ENCODE results near the gene MRPS18B. TPM values are rescaled to one million over a fixed set of nuclear protein-coding genes. Genes with fewer than 3 reads are reported as not detected.
"Not testable (repeated sequence)": the region's sequence is repeated elsewhere in the genome, so short reads cannot be mapped to it uniquely, and the experiment has no call there.

The MRPS18B gene
- total RNA-seq, 2 donors from 2014 or later, result 63.6 to 69.2 TPM

DNA sequence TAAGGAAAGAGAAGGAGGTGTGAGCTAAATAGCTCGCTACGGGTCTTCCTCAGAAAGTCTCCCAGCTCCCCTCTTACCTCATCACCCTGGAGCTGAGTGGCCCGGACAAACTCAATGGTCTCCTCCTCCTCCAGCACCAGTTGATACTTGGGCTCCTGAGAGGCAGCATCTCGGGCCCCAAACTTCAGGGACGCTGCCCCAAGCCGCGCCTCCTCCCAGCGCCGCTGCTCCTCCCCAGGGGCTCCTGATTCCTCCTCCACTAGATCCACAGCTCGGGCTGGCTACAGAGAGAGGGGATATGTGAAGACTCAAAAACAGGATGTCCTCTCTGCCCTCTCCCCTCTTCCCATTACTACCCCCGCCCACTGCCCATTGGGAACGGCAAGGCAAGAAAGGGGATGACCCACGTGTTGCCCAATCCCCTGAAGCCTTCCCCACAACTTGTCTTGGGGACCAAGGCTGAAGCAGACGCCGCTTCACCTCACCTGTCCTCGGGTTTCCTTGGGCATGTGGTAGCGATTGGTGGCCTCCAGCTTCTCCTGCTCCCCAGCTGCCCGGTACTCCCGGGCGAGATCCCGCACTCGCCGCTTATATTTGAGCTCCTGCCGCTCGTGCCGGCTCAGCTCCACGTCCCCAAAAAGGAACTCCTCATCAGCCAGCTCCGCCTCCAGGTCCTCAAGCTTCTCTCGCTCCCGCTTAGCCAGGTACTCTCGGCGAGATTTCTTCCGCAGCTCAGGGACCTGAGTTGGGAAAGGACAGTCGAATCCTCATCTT is 47.5 kb downstream of the MRPS18B start:
- no peaks in the 10 kb centered on the region for H3K27me3 ChIP-seq (replicated peaks; ENCODE audit: insufficient read depth)
- DNase-seq (ENCODE audit: low spot score), result no peak
- TF ChIP-seq POLR2A (IDR thresholded peaks at IDR 0.05) (no peak), POLR2AphosphoS5 (IDR thresholded peaks at IDR 0.05) (no peak)
- TF ChIP-seq, protein P1, sequence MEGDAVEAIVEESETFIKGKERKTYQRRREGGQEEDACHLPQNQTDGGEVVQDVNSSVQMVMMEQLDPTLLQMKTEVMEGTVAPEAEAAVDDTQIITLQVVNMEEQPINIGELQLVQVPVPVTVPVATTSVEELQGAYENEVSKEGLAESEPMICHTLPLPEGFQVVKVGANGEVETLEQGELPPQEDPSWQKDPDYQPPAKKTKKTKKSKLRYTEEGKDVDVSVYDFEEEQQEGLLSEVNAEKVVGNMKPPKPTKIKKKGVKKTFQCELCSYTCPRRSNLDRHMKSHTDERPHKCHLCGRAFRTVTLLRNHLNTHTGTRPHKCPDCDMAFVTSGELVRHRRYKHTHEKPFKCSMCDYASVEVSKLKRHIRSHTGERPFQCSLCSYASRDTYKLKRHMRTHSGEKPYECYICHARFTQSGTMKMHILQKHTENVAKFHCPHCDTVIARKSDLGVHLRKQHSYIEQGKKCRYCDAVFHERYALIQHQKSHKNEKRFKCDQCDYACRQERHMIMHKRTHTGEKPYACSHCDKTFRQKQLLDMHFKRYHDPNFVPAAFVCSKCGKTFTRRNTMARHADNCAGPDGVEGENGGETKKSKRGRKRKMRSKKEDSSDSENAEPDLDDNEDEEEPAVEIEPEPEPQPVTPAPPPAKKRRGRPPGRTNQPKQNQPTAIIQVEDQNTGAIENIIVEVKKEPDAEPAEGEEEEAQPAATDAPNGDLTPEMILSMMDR (IDR thresholded peaks at IDR 0.05), result no peak
- peaks cover 29 to 33% of the 10 kb centered on the region in 2 donors for H3K36me3 ChIP-seq
- WGBS, result 92% methylated on average over 34 of the region's 34 CpGs
- H3K4me3 ChIP-seq, result no peak overlapping the region
- H3K27ac ChIP-seq, result no peak overlapping the region
- no peaks in the 10 kb centered on the region for H3K4me1 ChIP-seq (replicated peaks)
- H3K9me3 ChIP-seq, result no peaks in the 10 kb centered on the region
- intact Hi-C loops (cut with DNase I), result no loop called here

DNA sequence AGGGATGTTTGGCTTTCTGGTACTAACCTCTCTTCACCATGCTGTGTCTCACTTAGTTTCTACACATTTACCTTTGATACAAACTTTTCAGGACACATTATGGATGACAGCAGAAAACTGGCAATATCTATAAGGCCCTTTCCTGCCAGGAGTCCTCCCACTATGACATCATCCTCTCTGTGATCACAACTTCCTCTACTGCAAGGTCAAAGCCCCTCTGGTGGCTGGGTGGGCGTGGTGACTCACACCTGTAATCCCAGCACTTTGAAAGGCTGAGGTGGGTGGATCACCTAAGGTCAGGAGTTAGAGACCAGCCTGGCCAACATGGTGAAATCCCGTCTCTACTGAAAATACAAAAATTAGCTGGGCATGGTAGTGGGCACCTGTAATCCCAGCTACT is 48.7 kb downstream of the MRPS18B start:
- H3K36me3 ChIP-seq, result peaks cover 27 to 39% of the 10 kb centered on the region in 2 donors
- H3K4me3 ChIP-seq; DNase-seq (ENCODE audit: low spot score); intact Hi-C loops (cut with DNase I); H3K4me1 ChIP-seq (replicated peaks); H3K9me3 ChIP-seq; H3K27ac ChIP-seq; H3K27me3 ChIP-seq (replicated peaks; ENCODE audit: insufficient read depth): not testable (repeated sequence)
- WGBS, result 88% methylated on average over 2 of the region's 2 CpGs

- no peak for DNase-seq (ENCODE audit: low spot score)
- H3K36me3 ChIP-seq, result peaks cover 6% of the 10 kb centered on the region in 2 donors
- no peaks in the 10 kb centered on the region for H3K9me3 ChIP-seq
- no peak overlapping the region for H3K4me3 ChIP-seq
- intact Hi-C loops (cut with DNase I), result no loop called here
- no peaks in the 10 kb centered on the region for H3K4me1 ChIP-seq (replicated peaks)
- WGBS, result 84% methylated on average over 27 of the region's 27 CpGs
- TF ChIP-seq POLR2AphosphoS5 (IDR thresholded peaks at IDR 0.05), result no peak
- TF ChIP-seq, protein P1 (IDR thresholded peaks at IDR 0.05), result no peak
- no peak for TF ChIP-seq POLR2A (IDR thresholded peaks at IDR 0.05)
- H3K27me3 ChIP-seq (replicated peaks; ENCODE audit: insufficient read depth), result no peaks in the 10 kb centered on the region
- H3K27ac ChIP-seq, result no peak overlapping the region
Observed at GRCh38 chr6:30670760-30671527, 53.3 kb downstream of the MRPS18B start.

DNA sequence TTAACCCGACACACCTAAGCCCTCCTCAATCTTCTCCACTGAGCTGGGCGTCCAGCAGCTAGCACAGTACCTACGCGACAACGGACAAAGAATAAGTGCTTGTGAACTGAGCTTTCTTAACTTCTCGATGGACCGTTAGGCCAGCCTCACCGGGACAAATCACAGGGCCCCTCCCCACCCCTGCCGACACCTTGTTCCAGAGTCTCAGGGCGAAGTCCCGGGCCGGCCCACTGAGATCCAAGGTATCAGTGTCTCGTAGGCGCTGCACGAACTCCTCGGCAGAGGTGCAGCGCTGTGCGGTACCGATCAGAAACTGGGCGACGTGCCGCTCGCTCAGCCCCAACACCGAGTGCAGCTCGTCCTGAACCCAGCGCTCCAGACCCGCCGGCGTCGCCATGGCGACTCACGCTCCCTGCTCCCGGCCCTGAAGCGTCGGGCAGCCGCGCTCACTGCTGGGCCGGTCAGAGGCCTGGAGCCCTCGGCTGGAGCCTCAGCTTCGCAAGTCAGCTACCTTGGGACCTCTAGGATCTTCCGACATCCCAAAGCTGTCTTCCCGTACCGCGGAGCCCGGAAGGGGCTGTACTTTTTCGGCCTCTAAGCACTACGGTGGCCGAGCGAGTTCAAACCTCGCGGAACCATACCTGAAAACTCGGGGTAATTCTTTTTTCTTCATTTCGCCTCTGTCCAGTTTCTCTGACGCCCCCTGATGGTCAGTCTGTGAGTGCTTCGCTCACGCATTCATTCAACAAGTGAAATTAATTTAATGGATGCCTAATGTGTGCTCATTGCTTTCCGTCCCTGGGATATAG is 55.0 kb downstream of the MRPS18B start, which contains the start of gene DHX16:
TSS of gene DHX16 (minus strand) at position 562 of the 809 bp plus-strand sequence. CDS start at position 397, 165 bp downstream.
- under 1% methylated on average over 57 of the region's 57 CpGs for WGBS

More for the DNA sequence above, 55.0 kb downstream of the MRPS18B start, which contains the start of gene DHX16:
- H3K27me3 ChIP-seq (replicated peaks; ENCODE audit: insufficient read depth), result no peaks in the 10 kb centered on the region
- peak; percentile 94 for DNase-seq (ENCODE audit: low spot score)
- no peaks in the 10 kb centered on the region for H3K9me3 ChIP-seq
- H3K4me3 ChIP-seq, result peak within 1 kb of the TSS; percentile 70 to 88
- peak within 1 kb of the TSS; percentile 62 to 70 for H3K27ac ChIP-seq
- peaks cover 6 to 17% of the 10 kb centered on the region in 2 donors for H3K36me3 ChIP-seq
- H3K4me1 ChIP-seq (replicated peaks), result no peaks in the 10 kb centered on the region
- TF ChIP-seq, protein P1 (IDR thresholded peaks at IDR 0.05), result peak; percentile 82 to 94 (median 92)
- TF ChIP-seq POLR2A (IDR thresholded peaks at IDR 0.05) (peak; percentile 40), POLR2AphosphoS5 (IDR thresholded peaks at IDR 0.05) (peak; percentile 99)
- intact Hi-C loops (cut with DNase I), result no loop called here

MicroRNAs encoded within 50 kb of the gene (microRNA counts, 767-probe panel; counts per million panel counts)
- 431 to 1,631 counts per million in 2 donors for microRNA hsa-miR-877-5p

Small RNA genes lying within 50 kb of the gene (microRNA-seq; reads per million reads assigned to microRNA genes)
- gene MIR877, result 75.2 reads per million, percentile 71 among the genes with 10 or more reads in this experiment

Small RNA genes lying within 50 kb of the gene (small RNA-seq; reads per million reads assigned to genes)
- gene MIR877, result 2.3 to 3.4 reads per million in 2 donors

Other genes starting within 250 kb of the MRPS18B start
- gene HLA-E, start 128.3 kb upstream of the MRPS18B start, total RNA-seq, result 100 to 1,000 TPM; 293 to 354 TPM
- 10 to 100 TPM; 38.3 to 56.4 TPM for gene GNL1, start 61.4 kb upstream of the MRPS18B start, total RNA-seq
- gene PRR3, start 60.5 kb upstream of the MRPS18B start, total RNA-seq, result 10 to 100 TPM in 1 of 2 donors, 1 to 10 TPM in 1; 8.6 to 11.7 TPM
- 10 to 100 TPM; 42.3 to 49.2 TPM for gene ABCF1, start 46.4 kb upstream of the MRPS18B start, total RNA-seq
- 10 to 100 TPM; 40.0 to 51.0 TPM for gene PPP1R10, start 597 bp upstream of the MRPS18B start, total RNA-seq
- 10 to 100 TPM in 1 of 2 donors, 1 to 10 TPM in 1; 8.7 to 11.0 TPM for gene ATAT1, start 9.0 kb downstream of the MRPS18B start, total RNA-seq
- gene C6orf136, start 29.3 kb downstream of the MRPS18B start, total RNA-seq, result 10 to 100 TPM; 12.8 to 18.5 TPM
- 10 to 100 TPM; 26.4 to 41.0 TPM for gene DHX16, start 55.2 kb downstream of the MRPS18B start, total RNA-seq
- 10 to 100 TPM; 12.2 to 21.9 TPM for gene PPP1R18, start 68.8 kb downstream of the MRPS18B start, total RNA-seq
- gene NRM, start 73.1 kb downstream of the MRPS18B start, total RNA-seq, result 1 to 10 TPM; 5.9 to 7.3 TPM
- gene MDC1, start 99.4 kb downstream of the MRPS18B start, total RNA-seq, result 10 to 100 TPM; 20.5 to 26.3 TPM
- gene TUBB, start 102.5 kb downstream of the MRPS18B start, total RNA-seq, result 100 to 1,000 TPM; 196 to 270 TPM
- 100 to 1,000 TPM; 117 to 133 TPM for gene FLOT1, start 124.8 kb downstream of the MRPS18B start, total RNA-seq
- gene IER3, start 126.7 kb downstream of the MRPS18B start, total RNA-seq, result 10 to 100 TPM; 13.9 to 26.4 TPM

Data from prostate gland (tissue), 2 donors.